NOMO-1 treated with dmso at 0.1 percent for 144 hours (cell line): ENCODE results near the gene ABCC8.

Source experiments
- DNase-seq: peaks from one replicate; lab custom pipeline; 2025; ENCODE audit not compliant: unreplicated experiment; lab: John Stamatoyannopoulos, UW

ABCC8 gene

DNA sequence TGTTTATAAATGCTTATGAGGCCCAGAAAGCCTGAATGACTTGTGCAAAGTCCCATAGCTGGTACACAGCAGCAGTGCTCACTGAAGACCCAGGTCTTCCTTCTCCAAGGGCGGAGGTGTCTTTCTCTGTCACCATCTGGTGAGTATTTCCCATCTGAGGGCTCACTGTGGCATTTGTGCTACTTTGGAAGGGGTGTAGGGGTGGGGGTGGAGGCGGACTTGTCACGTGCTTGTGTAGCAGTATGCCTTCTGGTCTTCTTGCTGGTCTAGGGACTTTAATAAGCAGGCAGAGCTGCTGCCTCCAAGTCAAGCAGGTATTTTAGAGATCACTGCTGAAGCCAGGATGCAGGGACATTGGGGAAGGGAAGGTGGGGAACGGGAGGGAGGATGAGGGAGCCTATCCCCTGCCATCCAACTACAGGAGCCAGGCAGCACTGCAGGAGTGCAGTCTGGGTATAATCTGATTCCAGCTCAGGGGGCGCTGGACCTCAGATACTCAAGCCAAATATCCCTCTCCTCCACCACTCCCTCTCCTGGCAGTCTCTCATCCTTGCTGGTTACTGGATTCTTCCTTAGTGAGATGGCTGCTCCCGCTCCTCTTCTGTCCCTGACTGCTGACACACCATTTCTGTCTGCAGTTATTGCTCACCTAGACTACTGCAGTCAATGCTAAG lies 3.4 kb downstream of the ABCC8 start:
- DNase-seq = no peak

DNA sequence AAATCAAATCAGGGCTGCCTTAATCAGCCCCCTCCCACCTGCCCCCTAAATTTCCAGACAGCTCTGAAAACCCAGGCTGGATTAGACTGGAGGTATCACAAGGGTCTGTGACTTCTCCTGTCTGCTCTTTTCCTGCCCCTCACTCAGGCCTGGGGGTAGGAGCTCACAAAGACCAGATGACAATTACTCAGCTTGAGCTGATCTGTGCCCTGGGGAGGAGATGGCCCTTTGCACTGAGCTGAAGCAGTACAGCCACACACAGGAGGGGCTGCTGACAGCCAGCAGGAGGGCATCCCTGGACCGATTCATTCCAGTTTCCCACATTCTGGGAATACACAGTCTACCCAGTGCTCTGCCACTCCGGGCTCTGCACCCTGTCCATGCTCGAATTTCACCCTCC lies 4.2 kb downstream of the ABCC8 start:
- no peak for DNase-seq

- no peak for DNase-seq
These were observed 5.1 kb downstream of the ABCC8 start for GRCh38 chr11:17471501-17471900.

DNA sequence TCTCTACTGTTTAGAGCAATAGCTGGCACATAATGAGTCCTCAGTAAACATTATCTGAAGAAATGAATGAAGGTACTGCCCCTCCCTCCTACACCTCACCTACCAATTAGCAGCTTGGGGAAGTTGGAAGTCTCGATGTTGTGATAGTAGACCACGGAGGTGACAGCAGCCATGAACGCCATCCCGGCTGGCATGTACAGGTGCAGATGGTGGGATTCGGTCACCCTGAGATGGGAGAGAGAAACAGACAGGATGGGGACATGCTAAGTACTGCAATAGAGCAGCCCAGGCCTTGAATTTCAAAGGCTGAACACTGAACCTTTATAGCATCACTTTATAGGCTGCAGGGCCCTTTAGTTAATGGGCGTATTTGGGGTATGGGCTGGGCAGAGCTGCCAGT lies 6.6 kb downstream of the ABCC8 start:
- DNase-seq = no peak

GRCh38 chr11:17468122-17468521 lies 8.5 kb downstream of the ABCC8 start:
- no peak for DNase-seq

DNA sequence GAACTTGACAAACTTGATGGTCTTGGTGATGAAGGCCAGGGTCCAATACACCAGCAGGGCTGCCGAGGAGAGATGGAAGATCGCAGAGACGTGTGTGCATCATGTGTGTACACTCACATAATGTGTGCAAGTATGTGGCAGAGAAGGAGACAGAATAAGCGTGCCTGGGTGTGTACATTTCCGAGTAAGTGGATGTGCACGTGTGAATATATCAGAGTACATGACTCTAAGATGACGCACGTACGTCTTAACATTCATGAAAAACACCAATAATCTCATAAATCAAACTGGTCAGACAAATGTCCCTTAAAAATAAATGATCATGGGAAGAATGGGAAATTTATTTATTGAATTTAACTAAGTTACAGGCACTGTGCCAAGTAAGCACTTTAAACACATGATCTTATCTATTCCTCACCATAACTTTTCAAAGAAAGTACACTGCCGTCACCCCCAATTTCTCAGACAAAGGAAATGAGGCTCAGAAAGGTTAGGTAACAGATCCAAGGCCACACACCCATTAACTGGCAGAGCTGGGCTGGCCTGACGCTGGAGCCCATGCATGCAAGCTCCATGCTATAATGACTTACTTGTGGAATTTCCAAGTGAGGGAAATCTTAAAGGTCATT lies 13.0 kb downstream of the ABCC8 start:
- DNase-seq = no peak

- no peak for DNase-seq
These were observed 13.7 kb downstream of the ABCC8 start for GRCh38 chr11:17462940-17463339.

- no peak for DNase-seq
These were observed 16.2 kb downstream of the ABCC8 start for GRCh38 chr11:17460406-17460805.

DNA sequence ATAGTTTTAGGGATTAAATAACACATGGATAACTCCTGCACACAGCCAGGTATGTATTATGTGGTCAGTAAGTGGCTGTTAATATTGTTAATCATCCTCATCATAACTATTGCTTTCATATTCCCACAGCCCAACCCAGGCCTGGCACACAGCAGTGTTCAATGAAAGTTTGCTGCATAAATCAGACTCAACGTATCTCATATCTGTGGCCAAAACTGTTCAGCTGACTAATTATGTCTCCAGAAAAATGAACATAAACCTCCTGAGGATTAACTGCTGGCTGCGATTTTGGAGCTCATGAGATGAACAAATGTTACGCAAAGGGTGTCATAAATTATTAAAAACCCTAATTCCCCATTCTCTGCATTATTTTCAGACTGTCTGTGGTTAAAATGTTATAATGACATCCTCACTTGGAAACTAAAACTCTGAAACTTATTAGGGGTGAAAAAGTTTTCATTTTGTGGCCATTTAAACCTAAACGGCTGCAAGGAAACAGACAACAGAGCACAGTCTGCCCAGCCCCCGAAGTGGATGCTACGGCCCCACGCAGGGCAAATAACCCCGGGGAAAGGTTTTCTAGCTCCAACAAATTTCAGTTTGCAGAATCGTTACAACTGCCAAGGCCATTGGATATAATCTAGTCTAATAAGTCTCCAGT lies 17.3 kb downstream of the ABCC8 start:
- DNase-seq = no peak

GRCh38 chr11:17458268-17458667 lies 18.4 kb downstream of the ABCC8 start:
- no peak for DNase-seq

DNA sequence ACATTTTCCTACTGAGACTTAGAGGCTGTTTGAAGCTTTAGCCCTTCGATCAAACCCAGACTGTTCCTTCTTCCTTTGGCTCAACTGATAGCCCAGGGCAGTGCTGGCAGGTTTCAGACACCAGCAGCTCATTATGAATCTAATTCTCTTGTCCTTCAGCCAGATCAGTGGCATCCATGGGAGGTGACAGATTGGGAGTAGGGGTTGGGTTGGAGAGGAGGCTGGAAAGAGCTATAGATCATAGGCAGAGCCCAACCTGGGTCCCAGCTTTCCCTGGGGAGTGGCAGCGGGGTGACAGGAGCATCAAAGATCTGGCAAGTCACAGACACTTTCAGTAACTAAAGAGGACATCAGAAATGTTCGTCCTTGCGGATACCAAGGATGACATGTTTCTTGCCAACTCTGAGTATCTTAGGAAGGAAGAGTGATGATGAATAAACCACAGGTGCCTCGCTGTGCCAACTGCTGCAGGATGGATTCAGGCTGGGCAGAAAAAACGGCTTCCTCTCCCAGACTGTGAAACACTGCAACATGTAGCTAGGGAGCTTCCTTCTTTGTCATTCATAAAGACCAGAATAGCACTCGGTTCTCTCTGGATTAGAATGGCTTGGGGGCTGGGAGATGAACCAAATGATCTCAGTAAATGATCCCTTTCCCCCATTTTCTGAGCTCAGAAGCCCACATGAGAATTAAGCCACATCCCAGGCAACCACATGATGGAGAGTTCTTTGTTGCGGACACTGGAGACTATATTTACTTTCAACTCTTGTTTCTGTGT lies 19.1 kb downstream of the ABCC8 start:
- DNase-seq = no peak

- DNase-seq = no peak
These were observed 24.0 kb downstream of the ABCC8 start for GRCh38 chr11:17452668-17453067.

DNA sequence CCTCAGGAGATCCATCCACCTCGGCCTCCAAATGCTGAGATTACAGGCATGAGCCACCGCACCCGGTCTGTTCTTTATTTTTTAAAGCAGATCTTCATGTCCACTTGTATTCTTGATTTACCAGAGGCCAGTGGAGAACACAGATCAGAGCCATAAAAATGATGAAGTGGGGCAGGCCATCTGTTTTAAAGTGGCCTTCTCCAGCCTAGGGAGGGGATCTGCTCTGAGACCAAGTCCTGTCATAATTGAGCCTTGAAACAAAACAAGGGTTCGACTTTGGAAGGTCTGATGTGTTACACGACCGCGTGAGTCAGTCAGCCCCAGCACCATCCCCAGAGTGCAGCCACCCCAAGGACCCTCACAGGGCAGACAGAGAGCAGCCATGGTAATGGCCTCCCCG lies 27.5 kb downstream of the ABCC8 start:
- DNase-seq = no peak

DNA sequence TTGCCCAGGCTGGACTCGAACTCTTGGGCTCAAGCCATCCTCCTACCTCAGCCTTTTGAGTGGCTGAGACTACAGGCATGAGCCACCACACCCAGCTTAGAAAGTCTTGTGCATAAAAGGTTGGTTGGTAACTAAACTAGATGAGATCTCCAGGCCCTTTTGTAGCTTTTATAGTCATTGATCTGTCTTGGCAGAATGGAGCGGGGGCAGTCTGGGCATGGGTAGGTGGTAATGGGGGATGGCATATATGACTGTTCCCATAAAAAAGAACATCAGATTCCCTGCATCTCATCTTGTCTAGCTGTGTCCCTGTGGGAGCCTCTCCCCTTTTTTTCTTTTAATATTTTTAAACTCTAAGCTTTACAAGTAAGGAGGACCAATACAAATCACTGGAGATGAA lies 30.2 kb downstream of the ABCC8 start:
- no peak for DNase-seq

DNA sequence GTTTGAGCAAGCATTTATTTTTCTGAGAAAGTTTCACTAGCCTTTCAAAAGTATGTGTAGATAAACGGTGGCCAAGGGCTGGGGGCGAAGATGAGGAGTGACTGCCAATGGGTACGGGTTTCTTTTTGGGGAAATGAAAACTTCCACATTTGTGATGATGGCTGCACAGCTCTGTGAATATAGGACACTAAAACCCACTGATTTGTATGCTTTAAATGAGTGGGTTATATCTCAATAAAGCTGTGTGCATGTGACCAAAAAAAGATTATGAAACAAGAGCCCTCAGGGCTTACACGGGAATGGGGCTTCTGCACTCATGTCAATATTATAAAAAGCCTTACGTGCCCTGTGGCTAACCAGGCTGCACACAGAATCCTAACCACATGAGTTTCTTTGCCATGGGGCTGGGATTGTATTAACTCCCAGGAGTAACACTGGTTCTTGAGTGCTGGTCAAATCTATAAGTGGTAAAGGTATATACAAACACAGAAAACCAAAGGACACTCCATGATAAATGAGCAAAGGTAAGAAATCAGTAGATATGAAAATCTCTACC lies 31.3 kb downstream of the ABCC8 start:
- DNase-seq = no peak

DNA sequence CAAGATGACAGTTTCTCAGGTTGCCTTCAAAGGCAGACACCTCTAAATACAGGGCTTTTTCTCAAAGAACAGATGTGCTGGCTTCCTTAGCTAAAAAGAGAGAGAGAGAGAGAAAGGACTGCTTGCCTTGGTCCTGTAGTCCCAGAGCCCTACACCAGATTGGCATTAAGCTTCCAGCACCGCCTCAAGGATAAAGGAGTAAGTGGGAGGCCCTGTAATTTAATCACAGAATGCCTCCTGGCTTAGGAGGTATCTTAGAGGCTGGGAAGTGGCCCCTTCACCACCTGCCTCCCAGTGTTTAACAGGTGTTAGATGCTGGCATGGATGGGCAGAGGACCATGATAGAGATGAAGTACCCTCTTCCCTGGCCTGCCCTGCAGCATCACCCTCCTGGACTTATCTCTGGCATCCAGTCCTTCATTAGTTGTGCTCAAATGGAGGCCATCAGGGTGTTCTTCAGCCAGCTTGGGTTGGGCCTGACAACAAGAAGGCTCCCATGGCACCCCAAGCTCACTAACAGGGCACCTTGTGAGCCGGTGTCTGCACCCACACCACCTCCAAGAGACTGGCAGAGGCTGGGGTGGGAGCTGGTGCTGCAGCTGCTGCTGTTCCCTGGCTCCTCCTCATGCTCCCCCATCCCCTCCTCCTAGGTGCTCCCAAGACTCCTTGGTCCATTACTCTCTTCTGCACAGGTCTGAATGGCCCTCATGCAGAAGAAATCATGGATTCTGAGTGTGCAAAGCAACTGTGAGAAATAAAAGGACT lies 32.5 kb downstream of the ABCC8 start:
- DNase-seq = no peak

- DNase-seq = no peak
These were observed 33.2 kb downstream of the ABCC8 start for GRCh38 chr11:17443423-17443822.

- DNase-seq = no peak
These were observed 33.6 kb downstream of the ABCC8 start for GRCh38 chr11:17443000-17443399.

GRCh38 chr11:17439316-17439782 lies 37.3 kb downstream of the ABCC8 start:
- DNase-seq = no peak

GRCh38 chr11:17437366-17437765 lies 39.3 kb downstream of the ABCC8 start:
- DNase-seq = no peak

- DNase-seq = no peak
These were observed 42.5 kb downstream of the ABCC8 start for GRCh38 chr11:17434108-17434507.
